Stimulated activated CD4-positive, alpha-beta T cell treated with anti-CD3 and anti-CD28 coated beads, Interleukin-4, amount 100 ng/mL, for 4 hours (primary cell): ENCODE data around the gene IL17REL.
"Not testable (repeated sequence)": the region's sequence is repeated elsewhere in the genome, so short reads cannot be mapped to it uniquely, and the experiment has no call there.

Source experiments
- DNase-seq, 2 experiments: peaks; one replicate each; pipeline ENCODE4 v3.0.0-alpha.2; 2020

The IL17REL gene

DNA sequence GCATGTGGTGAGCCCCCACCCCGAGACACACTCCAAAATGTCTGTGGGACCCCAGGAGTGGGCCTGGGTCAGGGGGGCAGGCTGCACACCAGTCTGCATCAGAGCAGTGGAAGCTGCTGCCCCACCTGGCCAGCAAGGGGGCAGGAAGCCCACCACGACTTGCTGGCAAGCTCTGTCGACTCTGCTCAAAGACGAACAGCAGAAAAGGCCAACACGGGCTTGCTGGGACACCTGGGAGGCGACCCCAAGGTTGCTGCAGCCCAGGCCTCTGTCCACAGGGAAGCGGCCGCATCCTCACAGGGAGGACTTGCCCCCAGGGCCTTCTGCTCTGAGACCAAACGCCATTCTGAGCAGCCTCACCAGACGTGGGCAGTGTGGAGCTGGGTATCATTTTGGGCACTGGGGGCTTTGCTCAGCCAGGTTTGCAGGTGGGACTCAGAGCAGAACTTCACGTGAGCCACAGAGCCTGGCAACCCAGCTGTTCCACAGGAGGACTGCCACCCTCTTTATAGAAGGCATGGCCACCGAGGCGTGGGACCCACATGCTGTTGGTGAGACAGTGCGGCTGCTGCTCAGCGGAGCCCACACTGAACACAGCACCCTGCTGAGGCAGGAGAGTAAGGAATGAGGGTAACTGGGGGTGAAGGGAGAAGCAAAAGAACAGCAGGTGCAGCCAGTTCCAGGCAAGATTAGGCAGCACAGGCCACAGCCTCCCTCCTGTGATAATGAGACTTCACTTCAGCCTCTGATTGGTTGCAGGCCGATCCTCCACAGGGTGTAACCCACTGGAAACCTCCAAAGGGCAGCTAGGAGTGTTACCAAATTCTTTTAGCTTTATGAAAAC lies 11.0 kb downstream of the IL17REL start:
- DNase-seq = no peak

DNA sequence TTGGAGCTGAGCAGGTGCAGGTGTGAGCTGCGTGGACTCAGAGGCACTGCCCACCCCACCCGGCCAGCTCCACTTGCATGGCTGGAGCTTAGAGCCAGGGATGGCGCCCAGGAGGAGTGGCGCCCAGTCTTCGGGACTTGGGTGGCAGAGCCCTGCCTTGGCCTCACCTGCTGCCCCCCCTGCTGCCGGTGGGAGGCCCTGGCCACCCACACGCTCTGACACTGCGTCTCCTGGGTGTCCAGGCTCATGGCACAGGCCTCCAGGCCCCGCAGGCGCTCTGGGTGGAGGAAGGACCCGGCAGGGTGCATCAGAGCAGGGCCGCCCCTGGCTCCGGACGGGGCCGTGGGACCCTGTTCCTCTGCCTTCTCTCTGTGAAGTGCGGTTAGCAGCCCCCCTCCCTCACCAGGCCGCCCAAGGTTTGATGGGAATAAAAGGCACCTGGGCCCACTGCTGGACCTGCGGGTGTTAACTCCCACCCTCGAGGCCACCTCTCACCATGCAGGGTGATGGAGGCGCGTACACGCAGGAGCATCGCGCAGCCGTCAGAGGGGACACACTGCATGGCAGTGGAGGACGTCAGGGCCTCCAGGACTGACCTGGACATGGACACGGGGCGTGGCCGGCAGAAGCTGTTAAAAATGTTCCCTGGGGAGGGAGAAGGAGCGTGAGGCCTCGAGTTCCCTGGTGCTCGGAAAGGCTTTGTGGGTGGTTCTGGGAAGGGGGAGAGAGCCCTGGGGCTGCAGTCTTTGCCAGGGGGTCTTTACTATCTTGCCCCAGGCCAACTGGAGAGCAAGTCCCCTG lies 11.8 kb downstream of the IL17REL start:
- DNase-seq = no peak

DNA sequence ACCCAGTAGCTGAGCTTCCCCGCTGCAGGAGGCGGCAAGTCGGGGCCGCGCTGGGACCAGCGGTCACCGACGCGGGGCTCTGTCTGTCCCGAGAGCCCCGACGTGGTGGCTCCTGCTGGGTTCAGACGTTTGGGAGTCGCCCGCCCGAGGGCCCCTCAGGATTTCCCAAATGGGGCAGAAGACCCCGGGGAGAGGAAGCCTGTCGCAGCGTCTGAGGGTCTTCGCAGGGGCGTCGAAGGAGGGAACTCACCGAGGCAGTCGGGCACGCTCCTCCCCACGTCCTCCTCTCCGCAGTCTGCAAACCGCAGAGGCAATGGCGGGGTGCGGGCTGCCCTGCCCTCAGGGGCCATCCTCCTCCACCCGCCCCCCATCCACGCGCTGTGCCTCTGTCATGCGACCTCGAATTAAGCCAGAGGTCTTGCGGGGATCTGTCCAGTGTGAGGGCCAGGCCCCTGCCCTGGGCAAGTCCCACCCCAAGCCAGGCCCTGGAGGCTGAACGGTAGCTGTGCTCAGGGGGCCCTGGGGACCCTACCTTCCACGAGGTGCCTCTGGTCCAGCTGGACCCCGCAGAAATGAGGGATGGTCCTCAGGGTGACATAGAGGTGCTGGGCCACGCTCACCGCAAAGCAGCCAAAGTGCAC lies 12.5 kb downstream of the IL17REL start:
- DNase-seq = no peak

DNA sequence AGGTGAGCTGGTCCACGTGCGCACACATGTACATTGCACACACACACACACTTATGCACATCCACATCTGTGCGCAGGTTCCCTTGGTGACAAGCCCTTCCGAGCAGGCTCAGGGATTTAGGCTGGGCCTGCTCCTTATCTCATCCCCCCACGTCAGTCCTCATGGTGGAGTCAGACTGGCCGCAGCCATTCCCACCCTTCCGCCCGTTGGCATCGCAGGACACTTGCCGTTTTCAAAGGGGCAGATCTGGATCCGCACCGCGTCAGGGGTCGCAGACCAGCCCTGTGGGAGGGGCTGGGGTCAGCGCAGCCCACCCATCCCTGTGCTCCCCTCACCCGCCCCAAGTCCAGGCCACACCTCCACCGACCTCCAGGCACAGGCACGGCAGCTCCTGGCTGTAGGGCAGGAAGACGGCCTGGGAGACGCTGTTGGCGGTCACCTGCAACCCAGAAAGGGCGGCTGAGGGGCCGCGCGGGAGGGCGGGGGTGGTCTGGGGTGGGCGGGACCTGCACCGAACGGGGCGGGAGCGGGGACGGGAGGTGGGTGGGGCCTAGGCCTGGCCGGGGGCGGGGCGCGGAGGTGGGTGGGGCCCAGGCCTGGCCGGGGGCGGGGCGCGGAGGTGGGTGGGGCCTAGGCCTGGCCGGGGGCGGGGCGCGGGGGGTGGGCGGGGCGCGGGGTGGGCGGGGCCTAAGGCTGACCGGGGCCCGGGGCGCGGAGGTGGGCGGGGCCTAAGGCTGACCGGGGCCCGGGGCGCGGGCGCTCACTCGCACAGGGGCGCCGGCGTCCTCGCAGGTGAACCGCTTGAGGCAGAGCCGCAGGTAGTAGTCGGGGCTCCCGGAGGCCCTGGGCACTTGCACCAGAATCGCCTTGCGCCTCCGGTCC lies 13.3 kb downstream of the IL17REL start:
- no peak for DNase-seq

DNA sequence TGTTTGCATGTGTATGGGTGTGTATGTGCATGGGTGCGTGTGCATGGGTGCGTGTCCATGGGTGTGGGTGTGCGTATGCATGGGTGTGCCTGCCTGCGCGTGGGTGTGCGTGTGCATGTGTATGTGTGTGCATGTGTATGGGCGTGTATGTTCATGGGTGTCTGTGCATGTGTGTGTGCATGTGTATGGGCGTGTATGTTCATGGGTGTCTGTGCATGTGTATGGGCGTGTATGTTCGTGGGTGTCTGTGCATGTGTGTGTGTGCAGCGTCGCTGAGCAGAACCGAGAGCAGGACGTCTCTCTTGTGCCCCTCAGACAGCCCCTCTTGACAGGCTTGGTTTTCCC lies 13.9 kb downstream of the IL17REL start:
- no peak for DNase-seq

DNA sequence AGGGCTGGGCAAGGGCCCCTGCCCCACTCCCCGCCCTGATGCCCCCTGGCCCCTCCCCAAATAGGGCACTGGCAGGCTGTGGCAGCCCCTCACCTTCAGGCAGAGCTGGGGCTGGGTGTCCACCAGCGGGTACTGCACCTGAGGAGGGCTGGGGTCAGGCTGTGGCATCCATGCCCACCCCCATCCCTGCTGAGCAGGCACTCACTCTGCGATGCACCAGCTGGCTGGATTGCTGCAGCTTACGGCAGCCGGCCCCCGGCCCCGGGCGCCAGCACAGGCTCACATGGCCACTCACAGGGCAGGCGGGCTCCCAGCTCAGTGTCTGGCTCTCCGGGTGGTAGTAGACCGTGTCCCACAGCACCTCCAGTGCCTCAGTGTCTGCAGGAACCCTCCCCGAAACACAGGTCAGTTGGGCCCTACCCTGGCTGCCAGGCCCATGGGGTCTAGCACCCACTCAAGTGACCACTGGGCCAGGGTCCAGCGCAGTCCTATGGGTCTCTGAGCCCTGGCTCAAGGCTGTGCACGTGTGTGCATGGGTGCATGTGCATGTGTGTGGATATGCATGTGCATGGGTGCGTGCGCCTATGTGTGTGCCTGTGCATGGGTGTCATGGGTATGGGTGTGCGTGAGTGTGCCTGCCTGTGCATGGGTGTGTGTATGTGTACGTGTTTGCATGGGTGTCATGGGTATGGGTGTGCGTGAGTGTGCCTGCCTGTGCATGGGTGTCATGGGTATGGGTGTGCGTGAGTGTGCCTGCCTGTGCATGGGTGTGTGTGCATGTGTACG lies 14.4 kb downstream of the IL17REL start:
- no peak for DNase-seq

DNA sequence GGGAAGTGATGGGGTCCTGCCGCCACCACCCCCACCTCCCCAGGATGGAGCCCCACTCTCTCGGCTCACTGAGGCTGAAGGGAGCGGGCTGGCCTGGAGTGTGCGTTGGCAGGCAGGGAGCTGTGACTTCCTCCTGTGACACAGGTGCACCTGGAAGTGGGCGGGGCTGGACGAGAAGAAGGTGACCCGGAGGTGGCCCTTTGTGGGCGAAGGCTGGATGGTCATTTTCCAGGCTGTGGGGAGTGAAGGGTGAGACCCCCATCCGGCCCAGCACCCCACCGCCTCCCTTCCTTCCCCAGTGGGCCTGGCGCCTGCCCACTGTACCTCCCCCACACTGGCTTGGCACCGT lies 15.3 kb downstream of the IL17REL start:
- DNase-seq = no peak

DNA sequence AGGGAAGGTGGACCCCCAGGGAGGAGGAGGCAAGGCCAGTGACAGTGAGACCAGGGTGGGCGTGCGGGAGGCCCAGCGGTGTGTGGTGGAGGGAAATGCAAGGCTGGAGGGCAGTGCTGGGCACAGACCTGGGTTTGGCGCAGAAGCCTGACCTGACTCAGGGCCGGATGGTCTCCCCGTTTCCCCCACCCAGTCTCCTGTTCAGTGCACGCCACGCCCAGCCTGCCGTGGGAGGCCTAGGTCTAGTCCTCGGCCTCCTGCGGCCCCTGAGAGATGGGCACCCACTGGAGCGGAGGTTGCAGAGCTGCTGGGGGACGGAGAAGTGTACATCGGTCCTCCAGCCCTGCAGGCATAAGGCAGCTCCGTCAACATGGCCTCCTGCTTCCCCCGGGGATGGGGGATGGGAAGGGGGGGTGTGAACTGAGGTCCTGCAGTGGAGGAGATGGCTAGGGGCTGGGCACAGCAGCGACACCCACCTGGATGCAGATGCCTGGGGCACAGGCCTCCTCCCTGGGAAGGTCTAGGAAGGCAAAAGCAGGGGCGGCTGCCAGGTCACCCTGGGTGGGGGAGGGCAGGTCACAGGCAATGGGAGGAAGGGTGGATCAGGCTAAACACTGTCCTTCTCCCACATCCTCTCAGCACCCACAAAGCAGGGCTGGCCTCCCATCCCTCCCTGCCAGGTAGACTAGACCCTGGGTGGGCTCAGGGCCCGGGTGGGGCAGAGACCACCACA lies 15.9 kb downstream of the IL17REL start:
- DNase-seq = no peak

DNA sequence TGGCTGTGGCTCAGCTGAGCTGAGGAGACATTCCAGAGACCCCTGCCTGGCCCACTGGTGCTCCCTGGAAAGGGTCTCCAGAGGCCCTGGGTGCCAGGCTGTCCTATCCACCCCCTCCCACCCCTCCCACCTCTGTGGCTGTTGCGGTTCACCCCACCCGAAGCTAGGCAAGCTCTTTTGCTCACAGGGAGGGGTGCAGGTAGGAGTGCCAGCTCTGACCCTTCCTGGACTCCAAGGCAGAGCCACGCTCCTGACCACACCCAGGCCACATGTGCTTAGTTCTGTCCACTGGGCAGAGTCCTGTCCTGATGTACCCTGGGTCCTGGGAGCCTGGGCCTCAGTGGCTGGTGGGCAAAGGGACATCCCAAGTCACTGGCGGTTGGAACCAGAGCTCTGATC lies 16.4 kb downstream of the IL17REL start:
- DNase-seq = no peak

DNA sequence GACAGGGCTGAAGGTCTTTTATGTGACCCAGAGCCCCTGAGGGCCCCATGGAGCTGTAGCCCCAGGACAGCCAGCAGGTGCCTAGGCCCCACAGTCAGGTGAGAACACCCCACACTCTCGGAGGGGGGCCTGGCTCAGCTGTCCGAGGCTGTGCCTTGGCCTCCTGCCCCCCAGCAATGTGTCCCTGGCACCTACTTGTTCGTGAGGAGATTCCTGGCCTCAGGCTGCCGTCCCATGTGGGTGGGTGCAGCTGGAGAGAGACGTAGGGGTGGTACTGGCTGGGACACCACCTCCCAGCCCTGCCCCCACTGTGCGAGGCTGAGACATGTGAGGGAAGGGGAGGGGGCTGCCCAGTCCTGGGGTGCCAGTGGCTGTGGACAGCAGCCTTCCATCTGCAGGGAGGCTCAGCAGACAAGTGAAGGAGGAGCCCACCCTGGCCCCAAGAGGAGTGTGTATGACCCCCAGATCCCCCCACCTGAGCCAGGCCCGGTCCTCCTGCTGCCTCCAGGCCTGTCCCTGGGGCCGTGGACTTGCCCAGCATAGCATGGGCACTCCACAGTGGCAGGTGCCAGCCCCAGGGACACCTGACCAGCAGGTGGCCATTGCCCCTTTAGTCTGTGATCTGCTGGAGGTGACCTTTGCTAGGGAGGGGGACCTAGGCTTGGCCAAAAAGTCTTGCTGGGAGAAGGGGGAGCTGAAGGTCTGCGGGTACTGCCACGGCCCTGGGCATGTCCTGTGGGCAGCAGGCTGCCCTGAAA lies 17.0 kb downstream of the IL17REL start:
- no peak for DNase-seq

DNA sequence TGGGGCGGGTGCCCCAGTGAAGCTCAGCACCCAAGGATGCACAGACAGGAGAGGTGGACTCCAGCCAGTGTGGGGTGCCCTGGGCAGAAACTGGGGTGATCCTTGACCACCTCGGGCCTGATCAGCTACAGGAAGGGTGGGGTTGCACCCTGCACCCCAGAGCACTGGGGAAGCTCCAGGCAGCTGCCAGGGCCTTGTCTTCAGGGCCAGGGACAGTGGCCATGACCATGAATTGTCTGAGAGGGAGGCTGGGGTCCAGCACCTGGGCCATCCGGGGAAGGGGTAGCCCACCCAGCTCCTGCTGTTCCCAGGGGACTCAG lies 17.6 kb downstream of the IL17REL start:
- DNase-seq = no peak

DNA sequence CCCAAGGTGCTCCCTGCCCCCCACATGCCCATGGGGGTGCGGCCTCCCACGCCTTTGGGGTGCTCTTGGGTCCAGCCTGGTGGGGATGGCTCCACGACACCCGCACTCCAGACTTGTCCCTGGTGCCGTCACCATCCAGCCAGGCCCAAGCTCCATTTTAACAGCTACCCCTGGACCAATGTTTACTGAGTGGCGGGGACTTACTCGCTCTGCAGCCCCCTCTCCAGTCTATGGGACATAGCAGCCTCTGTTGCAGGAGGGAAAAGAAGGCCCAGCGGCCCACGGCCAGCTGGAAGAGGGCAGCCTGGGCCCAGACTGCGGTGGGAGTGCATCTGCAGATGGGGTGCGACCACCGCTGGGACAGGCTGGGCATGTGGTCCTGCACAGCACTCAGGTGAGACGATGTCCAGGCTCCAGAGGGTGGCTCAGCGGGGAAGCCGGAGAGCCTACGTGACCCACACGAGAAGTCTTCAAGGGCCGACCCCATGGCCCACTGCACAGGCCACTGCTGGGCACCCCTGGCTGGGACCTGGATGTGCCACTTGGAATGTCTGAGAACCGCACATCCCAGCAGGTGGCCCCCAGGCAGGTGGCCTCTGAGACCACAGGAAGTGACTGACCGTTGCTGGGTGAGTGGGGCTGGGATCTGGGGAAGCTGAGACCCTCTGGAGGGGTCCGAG lies 18.1 kb downstream of the IL17REL start:
- no peak for DNase-seq

DNA sequence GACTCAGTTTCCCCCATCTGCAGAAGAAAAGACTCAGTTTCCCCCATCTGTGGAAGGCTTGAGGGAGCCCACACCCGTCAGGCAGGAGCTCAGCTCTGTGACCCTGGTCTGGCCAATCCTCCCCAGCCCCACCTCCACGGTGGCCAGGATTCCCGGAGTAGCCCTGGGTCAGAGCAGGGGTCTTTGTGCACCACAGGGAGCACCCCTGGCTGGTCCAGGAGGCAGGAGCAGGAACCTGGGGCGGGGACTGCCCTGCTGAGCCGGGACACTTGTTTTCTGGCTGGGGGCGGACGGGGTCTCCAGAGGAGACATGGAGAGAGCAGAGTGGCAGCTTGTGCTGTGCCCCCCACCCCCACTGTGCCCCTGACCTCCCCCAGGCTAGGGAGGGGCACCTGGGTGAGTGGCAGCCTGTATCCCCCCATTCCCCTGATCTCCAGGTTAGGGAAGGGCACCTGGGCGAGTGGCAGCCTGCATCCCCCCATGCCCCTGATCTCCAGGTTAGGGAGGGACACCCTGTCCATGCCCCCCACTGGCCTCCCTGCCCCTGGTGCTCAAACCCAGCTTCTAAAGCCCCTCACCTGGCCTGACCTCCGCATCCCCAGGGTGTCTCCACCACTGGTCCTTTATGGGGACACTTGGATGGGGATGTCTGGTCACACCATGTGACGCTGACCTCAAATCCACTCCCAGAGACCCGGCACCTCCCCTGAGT lies 18.8 kb downstream of the IL17REL start:
- DNase-seq = no peak

DNA sequence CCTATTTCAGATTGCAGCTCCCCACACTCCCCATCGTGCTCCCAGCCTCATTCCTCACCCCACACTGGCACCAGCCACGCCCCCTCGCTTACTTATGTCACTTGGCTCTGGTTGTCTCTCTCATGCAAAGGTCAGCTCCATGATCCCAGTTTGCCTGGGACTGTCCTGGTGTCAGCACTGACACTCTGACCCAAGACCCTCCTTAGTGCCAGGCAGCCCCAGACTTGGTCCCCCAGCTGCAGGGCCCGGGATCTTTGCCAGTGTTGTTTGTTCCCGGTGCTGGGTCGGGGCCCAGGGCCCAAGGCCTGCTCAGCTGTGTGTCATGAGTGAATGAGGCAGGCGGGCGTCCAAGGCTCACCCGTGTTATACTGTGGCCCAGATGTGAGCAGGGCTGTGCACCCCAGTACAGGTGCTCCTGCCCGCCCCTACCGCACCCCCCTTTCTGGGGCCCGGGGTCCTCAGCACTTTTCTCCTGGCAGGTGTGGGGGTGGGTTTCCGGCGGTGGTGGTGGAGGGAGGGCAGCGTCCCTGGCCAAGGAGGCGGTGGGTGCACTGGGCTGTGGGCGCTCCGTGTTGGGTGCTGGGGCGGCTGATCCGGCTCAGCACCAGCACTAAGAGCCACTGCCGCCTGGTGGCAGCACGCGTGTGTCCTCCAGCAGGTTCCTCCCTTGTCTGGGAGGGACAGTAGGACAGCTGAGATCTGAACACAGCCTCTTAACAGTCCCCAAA lies 19.5 kb downstream of the IL17REL start:
- DNase-seq = peak; percentile 73 to 74

DNA sequence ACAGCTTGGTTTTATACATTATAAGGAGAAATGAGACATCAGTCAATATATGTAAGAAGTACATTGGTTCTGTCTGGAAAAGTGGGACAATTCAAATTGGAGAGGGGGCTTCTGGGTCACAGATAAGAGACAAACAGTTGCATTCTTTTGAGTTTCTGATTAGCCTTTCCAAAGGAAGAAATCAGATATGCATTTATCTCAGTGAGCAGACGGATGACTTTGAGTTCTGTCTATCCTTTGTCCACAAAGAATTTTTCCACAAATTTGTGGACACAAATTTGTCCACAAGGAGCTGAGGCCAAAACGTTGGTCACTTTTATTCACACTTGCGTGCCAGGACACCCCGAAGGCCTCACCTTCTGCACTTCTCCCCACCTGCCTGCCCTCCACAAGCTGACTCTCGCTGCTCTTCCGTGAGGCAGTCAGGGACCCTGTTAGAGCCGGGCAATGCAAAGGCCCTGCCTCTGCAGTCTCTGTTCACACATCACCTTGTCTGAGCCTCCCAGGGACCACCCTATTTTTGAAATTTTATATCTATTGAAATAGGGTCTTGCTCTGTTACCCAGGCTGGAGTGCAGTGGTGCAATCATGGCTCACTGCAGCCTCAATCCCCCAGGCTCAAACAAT lies 20.5 kb downstream of the IL17REL start:
- no peak for DNase-seq

DNA sequence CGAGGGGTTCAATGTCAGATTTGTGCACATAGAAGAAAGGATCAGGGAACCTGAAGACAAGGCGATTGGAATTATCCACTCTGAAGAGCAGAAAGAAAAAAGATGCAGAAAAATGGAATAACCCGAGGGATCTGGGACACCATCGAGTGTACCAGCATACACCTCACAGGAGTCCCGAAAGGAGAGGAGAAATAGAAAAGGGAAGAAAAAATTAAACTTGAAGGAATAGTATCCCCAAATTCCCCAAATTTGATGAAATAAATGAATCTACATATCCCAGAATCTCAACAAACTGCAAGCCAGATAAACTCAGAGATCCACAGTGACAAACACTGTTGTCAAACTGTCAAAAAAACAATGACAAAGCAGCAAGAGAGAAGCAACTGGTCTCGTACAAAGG lies 21.4 kb downstream of the IL17REL start:
- no peak for DNase-seq

DNA sequence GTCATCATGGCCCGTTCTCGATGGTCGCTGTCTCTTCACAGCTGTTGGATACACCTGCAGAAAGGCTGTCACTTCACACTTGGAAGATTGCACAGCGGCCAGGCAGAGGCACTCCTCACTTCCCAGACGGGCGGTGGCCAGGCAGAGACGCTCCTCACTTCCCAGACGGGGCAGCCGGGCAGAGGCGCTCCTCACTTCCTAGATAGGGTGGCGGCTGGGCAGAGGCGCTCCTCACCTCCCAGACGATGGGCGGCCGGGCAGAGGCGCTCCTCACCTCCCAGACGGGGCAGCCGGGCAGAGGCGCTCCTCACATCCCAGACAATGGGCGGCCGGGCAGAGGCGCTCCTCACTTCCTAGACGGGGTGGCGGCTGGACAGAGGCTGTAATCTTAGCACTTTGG lies 22.7 kb downstream of the IL17REL start:
- not testable (repeated sequence) for DNase-seq

DNA sequence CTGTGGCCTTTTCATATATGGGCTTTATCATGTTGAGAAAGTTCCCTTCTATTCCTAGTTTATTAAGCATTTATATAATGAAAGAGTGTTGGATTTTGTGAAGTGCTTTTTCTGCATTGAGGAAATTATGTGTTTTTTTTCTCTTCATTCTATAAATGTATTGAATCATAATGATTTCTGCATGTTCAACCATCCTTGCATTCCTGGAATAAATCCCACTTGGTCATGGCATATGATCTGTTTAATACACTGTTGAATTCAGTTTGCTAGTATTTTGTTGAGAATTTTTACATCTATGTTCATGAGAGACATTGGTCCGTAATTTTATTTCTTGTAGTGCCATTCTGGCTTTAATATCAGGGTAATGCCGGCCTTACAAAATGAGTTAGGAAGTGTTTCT lies 26.2 kb downstream of the IL17REL start:
- no peak for DNase-seq
